HL-60 (cell line): ENCODE data around the gene FN1.

Source experiments
- CTCF ChIP-seq: IDR thresholded peaks from one replicate; pipeline ENCODE4 v1.5.1; 2011; ENCODE audit warnings: low read length, control low read depth, inconsistent platforms; ENCODE audit not compliant: insufficient read depth
- GABPA ChIP-seq: IDR thresholded peaks from 2 replicates; pipeline ENCODE4 v1.6.1; 2012; ENCODE audit warnings: low read depth
- REST ChIP-seq: IDR thresholded peaks from 2 replicates; pipeline ENCODE4 v1.6.1; 2012; ENCODE audit warnings: low read depth; ENCODE audit not compliant: insufficient replicate concordance

- no peak for TF ChIP-seq REST
- TF ChIP-seq CTCF: no peak
- no peak for TF ChIP-seq GABPA
Observed at GRCh38 chr2:215316336-215316735, 119.5 kb downstream of the FN1 start.
